Activated CD4-positive, CD25-positive, alpha-beta regulatory T cell (primary cell): ENCODE measurements around the gene MYO1D.
"Not testable (repeated sequence)": the region's sequence is repeated elsewhere in the genome, so short reads cannot be mapped to it uniquely, and the experiment has no call there.

Source experiments
- DNase-seq, 4 experiments: peaks; one replicate each; lab custom pipeline; 2025; lab: John Stamatoyannopoulos, UW

MYO1D gene

DNA sequence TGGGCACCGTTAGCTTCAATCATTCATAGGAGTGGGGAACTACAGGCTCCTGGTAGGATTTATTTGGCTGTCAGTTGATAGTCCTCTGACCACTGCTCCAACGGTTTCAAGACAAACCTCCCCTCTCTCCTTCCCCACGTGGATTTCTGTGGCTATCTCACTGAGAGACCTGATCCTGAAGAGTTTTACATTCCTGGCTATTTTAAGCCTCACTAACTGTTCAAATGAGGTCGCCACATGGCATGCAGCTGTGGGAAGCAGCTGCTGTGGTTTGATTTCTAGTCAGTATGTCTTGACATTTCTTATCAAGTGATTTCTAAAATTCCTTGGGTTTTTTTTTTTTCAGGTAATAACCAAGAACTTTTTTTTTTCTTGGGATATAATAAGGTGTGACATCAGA is 351.8 kb downstream of the MYO1D start:
- no peak for DNase-seq

DNA sequence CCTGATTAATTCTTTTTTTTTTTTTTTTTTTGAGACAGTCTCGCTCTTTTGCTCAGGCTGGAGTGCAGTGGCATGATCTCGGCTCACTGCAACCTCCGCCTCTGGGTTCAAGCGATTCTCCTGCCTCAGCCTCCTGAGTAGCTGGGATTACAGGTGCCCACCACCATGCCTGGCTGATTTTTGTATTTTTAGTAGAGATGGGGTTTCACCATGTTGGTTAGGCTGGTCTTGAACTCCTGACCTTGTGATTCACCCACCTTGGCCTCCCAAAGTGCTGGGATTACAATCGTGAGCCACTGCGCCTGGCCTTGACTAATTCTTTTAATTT is 352.4 kb downstream of the MYO1D start:
- not testable (repeated sequence) for DNase-seq

DNA sequence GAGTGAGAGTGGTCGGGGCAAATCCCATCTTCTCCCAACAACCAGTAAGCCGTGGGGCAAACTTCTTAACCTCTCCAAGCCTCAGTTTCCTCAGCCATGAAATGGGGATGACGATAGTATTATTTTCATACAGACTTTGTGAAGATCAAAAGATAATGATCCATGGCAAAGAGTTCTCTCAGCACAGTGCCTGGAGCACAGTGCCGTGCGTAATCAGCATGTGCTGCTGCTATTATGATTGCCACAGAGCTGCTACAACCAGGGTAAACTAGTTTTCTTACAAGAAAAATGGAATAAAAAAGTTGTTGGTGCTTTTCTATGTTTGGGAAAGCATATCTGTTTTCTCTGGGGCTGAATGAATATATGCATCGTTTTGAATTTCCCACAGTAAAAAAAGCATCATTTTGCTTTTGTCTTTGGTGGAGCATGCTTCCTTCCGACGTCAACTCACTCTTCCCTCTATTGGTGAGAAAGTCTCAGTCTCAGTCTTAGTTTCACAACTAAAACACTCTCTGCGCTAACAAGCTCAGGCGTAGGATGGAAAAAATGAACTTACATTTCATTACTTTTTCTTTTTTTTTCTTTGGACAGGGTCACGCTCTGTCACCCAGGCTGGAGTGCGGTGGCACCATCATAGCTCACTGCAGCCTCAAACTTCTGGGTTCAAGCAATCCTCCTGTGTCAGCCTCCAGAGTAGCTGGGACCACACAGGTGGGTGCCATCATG is 352.9 kb downstream of the MYO1D start:
- no peak for DNase-seq

DNA sequence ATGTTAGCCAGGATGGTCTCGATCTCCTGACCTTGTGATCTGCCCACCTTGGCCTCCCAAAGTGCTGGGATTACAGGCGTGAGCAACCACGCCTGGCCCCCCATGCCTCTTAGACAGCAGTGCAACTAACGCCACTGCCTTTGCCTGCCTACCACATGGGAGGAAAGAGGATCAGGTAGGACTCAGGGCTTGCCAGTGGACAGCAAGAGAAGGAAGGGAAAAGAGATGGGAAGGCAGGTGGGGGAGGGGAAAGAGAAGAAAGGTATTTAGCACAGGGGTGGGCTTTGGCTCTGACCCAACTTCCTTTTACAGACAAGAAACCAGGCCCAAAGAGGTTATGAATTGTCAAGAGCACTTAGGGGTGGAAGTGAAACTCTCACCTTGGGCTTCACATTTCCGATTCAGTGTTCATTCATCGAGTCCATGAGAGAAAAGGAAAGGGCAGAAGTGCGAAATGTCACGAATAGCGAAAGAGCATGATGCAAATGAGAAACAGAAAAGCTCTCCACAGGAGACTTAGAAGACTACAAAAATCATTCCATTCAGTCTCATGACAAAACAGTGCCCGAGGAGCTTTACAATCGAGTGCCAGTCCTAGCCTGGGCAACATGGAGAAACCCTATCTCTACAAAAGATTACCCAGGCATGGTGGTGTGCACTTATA is 353.8 kb downstream of the MYO1D start:
- DNase-seq: no peak

DNA sequence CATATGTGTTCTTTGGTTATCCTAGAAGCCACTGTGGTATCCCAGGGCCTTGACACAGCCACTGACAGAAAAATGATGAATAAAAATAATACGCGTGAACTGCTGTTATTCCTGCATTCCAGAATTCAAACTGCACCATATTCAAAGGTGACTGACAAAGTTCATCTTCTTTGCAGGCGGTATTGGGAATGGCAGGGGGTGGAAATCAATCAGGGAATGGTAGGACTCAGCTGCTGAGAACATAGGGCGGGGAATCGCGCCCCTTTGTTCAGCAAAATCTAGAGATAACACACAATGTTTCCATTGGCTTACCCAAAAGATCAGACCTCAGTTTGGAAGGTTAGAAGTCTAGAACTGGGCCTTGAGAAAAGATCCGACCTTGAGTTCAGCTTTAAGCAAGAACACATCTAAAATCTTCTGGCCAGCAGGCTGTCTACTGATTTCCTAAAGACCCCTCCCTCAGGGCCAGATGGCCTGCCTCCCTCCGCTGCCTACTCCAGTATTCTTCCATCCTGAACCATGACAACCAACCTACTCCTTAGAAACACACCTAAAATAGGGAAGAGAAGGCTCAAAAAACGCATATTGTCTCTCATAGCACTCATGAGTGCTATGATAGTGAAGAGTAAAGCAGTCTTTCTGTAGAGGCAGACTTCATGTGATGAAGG is 356.1 kb downstream of the MYO1D start:
- no peak for DNase-seq

DNA sequence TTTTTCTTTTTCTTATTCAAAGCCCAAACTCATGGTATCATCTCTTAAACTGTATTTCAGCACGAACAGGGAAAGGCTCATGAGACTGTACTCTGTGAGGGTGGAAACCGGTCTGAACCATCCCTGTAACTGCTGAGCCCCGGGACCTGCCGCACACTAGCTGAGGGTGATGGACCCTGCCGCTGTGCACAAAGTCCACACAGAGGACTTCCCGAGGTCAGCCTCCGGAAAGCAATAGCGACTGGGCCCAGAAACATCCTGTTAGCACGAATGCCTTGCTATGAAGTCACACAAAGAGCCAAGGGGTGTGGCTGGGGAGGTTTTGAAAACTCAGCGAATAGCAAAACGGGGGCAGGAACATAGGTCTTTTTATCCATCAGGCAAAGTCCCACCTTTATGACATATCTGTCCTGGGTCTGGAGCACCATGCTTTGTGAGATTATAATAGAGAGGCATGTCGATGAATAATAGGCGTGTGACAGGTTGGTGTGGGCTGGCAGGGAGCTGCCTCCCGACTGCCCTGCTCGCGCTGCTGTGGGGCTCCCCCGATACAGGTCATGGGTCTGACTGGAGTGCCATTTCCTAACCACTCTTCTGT is 356.7 kb downstream of the MYO1D start:
- peak in 1 of 4 experiments; percentile 18 for DNase-seq

DNA sequence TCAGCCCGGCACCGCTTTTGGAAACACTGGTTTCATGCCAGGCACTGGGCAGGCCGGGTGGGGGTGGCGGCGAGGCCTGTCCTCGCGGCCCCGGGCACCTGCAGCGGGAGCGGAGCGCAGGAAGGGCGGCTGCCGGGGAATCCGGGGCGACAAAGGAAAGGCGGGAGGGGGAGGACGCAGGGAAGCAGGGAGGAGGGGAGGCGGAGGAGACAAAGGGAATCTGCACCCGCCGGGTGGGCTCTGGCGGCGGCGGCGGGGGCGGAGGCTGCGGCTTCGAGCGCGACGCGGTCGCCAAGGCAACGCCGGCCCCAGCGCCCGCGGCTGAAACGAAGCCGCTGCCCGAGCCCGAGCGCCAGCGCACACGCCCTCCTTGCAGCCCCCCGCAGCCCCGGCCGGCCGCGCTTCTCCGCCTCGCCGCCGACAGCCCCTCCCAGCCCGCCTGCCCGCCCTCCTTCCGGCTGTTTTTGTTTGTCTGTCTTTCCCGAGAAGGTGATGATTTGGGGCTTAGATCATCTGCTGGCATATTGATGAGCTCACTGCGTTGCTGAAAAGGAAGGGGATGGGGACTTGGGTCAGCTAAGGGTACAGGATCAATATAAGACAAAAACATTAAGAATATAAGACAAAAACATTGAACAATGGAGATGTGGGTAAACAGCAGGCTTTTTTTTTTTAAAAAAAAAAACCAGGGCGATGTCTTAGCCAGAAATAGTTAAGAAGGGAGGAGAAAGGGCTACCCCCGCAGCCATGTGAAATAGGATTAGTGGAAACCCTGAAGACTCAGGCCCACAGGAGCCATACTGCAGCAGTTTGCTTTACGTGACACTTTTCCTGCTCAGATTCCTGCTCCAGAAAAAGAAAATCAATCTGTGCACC is 357.5 kb downstream of the MYO1D start:
- DNase-seq: peak in 2 of 4 experiments; percentile 12 to 55

DNA sequence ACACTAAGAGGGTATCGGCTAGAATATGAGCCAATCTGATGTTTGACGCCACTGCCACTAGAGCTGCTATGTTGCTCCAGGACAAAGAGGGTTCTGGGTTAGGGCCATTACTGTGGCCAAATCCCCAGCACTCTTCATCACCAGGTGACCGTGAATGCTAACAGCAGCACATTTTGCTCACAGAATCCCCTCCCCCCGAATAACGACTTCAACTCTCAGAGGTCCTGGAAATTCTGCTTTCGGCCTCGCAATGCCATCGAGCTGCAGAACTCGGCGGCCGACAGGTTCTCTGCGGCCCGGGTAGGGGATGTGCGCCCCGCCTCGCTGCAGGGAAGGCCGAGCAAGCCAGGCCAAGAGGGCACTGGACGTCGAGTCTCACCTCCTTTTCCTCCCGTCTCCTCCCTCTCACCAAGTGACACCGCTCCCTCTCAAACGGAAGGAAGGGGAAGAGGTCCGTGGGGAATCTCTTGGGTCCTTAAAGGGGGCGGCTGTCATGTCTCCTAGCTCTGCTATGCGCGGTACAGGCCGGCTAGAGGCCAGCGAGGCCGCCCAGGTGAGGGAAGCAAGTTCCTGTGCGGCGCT is 358.2 kb downstream of the MYO1D start:
- DNase-seq: no peak

DNA sequence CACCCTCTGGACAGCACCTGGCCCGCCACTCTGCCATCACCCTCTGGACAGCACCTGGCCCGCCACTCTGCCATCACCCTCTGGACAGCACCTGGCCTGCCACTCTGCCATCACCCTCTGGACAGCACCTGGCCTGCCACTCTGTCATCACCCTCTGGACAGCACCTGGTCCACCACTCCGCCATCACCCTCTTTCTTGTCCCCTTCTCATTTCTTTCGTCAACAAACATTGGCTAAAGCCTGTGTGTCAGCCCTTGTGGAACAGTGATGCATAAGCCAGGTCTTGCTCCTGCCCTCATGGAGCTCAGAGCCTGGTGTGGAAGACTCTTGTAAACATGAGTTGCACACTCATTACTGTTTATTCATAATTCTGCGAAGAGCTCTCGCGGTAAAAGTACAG is 358.9 kb downstream of the MYO1D start:
- DNase-seq: no peak

DNA sequence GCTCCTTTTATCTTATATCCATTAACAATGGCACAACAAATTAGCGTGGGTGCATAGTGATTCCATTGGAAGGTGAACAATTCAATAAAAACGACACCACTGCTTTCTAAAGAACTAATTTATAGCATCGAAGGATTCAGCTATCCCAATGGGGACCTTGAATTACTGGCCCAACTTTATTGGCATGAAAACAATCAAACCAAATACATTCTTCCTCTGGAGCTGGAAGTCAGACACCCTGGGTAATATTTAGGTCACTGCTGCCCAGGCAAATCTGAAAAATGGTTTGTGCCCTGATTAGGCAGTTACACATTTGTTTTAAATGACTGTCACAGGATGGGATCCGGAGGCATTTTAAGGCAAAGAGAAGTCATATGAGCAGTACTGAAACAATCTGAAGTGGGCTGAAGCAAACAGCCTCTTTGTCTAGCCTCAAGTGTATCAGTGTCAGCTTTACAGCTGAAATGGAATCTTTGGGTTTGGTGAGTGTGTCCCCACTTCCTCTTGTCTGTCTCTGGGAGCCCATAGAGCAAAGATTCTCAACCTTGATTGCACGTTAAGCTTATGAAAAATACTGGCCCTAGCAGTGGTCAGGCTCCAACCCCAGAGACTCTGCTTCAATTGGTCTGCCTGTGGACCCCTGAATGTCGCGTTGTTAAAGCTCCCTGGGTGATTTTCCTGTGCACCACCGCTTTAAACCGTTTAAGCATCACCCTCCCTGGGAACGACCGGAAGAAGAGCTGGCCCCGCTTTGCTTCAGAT is 359.8 kb downstream of the MYO1D start:
- no peak for DNase-seq

DNA sequence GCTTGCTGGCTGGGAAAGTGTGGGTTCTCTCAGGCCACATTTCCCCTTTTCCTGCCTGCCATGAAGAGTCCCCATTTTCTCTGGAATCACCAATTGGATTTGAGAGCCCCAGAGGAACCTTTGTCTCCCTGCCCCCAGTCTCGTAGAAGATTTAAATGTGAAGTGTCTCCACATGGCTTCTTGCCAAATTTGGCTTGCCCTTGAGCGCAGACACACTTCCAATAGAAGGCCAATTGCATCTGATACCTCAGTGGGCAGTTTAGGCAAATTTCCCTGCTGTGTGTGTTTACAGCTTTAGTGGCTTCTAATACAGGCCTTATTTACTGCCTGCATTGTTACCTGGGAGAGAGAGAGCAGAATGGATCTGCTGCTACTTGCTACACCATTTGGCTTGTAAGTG is 360.5 kb downstream of the MYO1D start:
- DNase-seq: no peak

DNA sequence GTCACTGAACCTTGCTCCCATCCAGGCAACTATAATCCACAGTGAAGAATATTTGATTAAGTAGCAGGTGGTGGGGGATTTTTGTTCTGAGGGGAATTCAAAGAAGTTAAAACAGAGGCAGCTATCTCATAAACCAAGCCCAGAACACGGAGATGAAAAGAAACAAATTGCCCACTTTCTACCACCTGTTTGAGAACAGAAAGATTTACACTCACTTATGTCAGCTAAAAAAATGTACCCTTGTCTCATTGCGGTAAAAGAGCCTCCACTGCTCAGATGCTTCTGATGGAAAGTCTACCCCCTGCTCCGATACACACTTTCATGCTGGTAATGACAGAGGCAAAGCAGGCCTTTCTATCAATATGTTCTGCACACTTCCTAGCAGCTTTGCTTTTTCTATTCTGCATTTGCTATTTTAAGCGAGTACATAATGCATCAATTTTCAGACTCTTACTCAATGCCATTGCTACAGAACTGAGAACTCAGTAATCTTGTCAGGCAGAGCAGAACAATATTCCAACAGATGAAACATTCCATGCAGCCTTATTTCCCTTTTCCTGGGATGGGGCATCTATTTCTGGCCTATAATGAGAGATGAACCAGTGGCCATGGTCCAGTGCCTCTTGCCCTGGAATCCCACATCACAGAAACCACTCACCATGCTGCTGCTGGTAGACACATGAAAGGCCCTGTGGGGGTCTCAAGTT is 361.1 kb downstream of the MYO1D start:
- no peak for DNase-seq

DNA sequence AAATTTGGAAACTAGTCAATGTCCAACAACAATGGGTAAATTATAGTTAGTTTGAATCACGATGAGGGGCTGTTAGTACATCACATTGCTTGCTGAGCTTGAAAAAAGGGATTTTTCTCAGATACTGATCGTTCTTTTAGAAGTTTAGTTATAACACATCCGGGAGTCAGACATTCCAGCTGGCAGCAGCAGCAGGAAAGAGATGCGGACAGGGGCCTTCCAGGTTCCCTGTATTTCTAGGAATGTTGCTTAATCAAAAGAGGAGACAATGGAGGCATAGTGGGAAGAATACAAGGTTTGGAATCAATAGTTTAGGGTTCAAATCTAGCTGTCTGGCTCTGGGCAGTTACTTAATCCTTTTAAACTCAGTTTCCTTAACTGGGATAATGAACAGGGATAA is 362.3 kb downstream of the MYO1D start:
- DNase-seq: no peak

DNA sequence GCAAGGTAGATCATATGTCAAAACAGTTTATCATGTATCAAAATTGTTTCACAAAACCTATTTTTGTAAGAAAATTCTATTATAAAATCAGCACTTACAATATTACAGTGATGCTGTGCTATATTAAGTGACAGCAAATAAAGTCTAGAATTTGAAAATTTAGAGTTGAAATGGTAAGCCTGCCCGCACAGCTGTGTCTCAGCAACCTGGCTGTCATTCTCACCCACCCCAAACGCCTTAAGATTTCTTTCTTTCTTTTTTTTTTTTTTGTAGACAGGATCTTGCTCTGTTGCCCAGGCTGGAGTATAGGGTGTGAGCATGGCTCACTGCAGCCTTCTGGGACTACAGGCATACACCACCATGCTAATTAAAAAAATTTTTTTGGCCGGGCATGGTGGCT is 363.3 kb downstream of the MYO1D start:
- DNase-seq: no peak

DNA sequence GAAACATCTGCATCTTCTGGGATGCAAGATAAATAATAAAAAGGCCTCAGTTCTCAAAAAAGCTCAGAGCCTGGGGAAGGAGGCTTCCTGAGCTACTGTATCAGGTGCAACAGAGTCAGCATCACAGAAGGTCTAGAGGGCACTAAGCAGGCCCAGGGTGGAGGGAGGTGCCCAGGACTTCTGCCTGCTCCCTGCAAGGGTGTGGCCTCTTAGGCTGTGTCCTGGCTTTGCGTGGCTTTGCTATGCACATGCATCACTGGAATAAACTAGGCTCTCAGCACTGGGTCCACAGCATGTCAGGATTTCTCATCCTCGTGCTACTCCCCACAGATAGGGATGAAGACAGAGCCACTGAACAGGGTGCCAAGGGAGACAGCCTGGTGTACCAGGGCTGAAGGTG is 364.6 kb downstream of the MYO1D start:
- no peak for DNase-seq

DNA sequence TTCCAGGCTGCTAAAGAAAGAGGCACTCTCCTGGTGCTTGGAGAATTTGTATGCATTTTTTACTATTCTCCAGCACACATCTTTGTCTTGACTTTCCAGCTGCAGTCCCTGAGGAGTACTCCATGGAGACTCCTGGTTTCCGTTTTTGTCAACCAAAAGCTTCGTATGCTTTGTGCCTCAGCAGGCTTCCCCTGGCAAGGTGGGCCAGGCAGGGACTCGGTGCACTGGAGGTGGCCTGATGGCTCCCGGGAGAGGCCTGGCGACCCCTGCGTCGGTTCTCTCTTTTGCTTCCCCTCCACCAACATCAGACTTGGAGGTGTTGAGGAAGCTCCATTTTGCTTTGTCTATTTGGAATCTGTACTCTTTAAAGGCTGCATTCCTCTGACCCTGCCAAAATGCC is 366.5 kb downstream of the MYO1D start:
- DNase-seq: no peak

DNA sequence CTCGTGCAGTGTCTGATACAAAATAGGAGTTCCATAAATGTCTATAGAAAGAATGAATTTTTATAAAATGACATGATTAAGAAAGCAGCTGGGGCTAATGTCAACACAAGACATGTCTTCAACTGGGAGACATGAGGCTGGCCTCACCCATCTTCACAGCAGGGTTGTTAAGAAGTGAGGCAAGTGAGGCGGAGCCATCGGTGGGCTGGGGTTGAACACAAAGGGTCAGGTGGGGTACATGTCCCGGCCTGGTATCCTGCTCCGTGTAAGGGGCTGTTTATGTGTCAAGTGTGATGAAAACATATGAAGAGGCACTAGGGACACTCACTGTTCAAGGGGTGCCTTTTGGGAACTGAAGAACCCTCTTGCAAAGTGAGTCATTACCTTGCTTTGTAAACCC is 368.0 kb downstream of the MYO1D start:
- DNase-seq: no peak

DNA sequence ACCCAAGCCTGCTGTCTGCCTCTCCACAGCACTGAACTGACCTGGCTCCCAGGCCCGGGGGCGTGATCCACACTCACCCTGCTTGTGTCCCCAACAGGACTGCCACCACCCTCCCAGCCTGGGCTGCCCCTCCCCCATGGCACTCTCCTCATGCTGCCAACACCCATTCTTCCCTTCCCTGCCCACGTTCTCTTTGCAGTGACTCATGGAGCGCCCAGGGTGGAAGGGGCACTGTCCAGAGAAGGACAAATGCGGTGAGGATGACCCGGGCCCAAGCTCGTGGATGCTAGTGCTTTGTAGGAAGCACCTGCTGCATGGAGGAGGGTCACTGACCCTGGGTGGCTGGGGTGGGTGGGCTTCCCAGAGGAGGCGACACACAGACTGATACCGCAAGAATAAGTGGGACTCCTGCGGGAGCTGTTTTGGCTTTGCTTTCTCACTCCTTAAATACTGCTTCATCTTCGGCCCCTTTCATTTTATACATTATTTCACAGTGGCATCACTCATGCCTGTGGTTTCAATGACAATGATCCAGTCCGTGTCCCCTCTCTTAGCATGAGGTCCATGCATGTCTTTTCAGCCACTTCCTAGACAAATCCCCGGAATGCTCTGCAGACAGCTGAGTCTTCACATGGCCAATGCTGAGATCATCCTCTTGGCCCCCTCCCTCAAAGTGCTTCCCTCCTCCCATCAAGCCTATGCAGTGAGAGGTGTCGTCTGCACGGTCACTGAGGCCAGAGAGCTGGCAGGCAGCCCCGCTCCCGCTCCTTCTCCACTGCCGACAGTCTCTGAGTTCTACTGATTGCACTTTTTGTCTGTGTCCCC is 372.5 kb downstream of the MYO1D start:
- no peak for DNase-seq
